Glutamatergic neuron (in vitro differentiated cells): ENCODE data around the gene LIN7A. TPM values are rescaled to one million over a fixed set of nuclear protein-coding genes. Genes with fewer than 3 reads are reported as not detected.

Source experiments
- DNase-seq: peaks from one replicate; pipeline ENCODE4 v3.0.0; 2022
- H3K27ac Mint-ChIP-seq: one replicate; pipeline ENCODE4 v1.8.0; 2020; ENCODE audit warnings: mild to moderate bottlenecking, mixed read lengths, inconsistent platforms; ENCODE audit not compliant: unreplicated experiment
- H3K27me3 Mint-ChIP-seq: one replicate; pipeline ENCODE4 v1.8.0; 2020; ENCODE audit warnings: mild to moderate bottlenecking, moderate library complexity, mixed read lengths, inconsistent platforms; ENCODE audit not compliant: unreplicated experiment
- H3K36me3 Mint-ChIP-seq: one replicate; pipeline ENCODE4 v1.8.0; 2020; ENCODE audit warnings: mild to moderate bottlenecking, mixed read lengths, inconsistent platforms; ENCODE audit not compliant: unreplicated experiment
- H3K4me1 Mint-ChIP-seq: one replicate; pipeline ENCODE4 v1.8.0; 2020; ENCODE audit warnings: mild to moderate bottlenecking, low read depth, mixed read lengths, inconsistent platforms; ENCODE audit not compliant: unreplicated experiment
- H3K4me3 Mint-ChIP-seq: one replicate; pipeline ENCODE4 v1.8.0; 2020; ENCODE audit warnings: mild to moderate bottlenecking, mixed read lengths, inconsistent platforms; ENCODE audit not compliant: unreplicated experiment
- H3K9me3 Mint-ChIP-seq: one replicate; pipeline ENCODE4 v1.8.0; 2020; ENCODE audit warnings: mild to moderate bottlenecking, moderate library complexity, mixed read lengths, inconsistent platforms; ENCODE audit not compliant: unreplicated experiment
- CTCF ChIP-seq: fragments of 200-600 bp; sonication (generic); IDR thresholded peaks from one replicate; pipeline ENCODE4 v1.5.0; 2021; ENCODE audit not compliant: partially characterized antibody, unreplicated experiment
- total RNA-seq: library from RNA; stranded (reverse); fragmentation: NEBNext Ultra II Directional; extraction: Animal tissue kit (Norgen Biotek cat#: 25700); gene quantifications from one replicate; pipeline ENCODE4 v1.2.1, GENCODE V29; 2021; ENCODE audit not compliant: unreplicated experiment

The LIN7A gene
- total RNA-seq, 1 donor from 2014 or later = 41.9 TPM

- H3K27me3 Mint-ChIP-seq = no peaks in the 10 kb centered on the region
- H3K4me1 Mint-ChIP-seq = no peaks in the 10 kb centered on the region
- H3K27ac Mint-ChIP-seq = no peak overlapping the region
- no peak overlapping the region for H3K4me3 Mint-ChIP-seq
- no peak for DNase-seq
- no peak for TF ChIP-seq CTCF
- no peaks in the 10 kb centered on the region for H3K9me3 Mint-ChIP-seq
- H3K36me3 Mint-ChIP-seq = no peaks in the 10 kb centered on the region
These were observed 79.4 kb downstream of the LIN7A start for GRCh38 chr12:80858356-80858755.

GRCh38 chr12:80857311-80857710 lies 80.4 kb downstream of the LIN7A start:
- no peaks in the 10 kb centered on the region for H3K9me3 Mint-ChIP-seq
- H3K27me3 Mint-ChIP-seq = no peaks in the 10 kb centered on the region
- no peak for TF ChIP-seq CTCF
- H3K4me3 Mint-ChIP-seq = no peak overlapping the region
- DNase-seq = no peak
- H3K27ac Mint-ChIP-seq = no peak overlapping the region
- no peaks in the 10 kb centered on the region for H3K4me1 Mint-ChIP-seq
- no peaks in the 10 kb centered on the region for H3K36me3 Mint-ChIP-seq

GRCh38 chr12:80849337-80849736 lies 88.4 kb downstream of the LIN7A start:
- Mint-ChIP-seq H3K36me3 (no peaks in the 10 kb centered on the region), H3K27me3 (no peaks in the 10 kb centered on the region), H3K4me3 (no peak overlapping the region), H3K9me3 (no peaks in the 10 kb centered on the region), H3K27ac (no peak overlapping the region), H3K4me1 (peaks cover 18% of the 10 kb centered on the region)
- TF ChIP-seq CTCF = no peak
- no peak for DNase-seq

- Mint-ChIP-seq H3K4me1 (peaks cover 18% of the 10 kb centered on the region), H3K27me3 (no peaks in the 10 kb centered on the region), H3K9me3 (no peaks in the 10 kb centered on the region), H3K4me3 (no peak overlapping the region), H3K27ac (no peak overlapping the region), H3K36me3 (no peaks in the 10 kb centered on the region)
- DNase-seq = no peak
- no peak for TF ChIP-seq CTCF
These were observed 88.9 kb downstream of the LIN7A start for GRCh38 chr12:80848858-80849257.

GRCh38 chr12:80847575-80847974 lies 90.2 kb downstream of the LIN7A start:
- Mint-ChIP-seq H3K27ac (no peak overlapping the region), H3K36me3 (no peaks in the 10 kb centered on the region), H3K27me3 (no peaks in the 10 kb centered on the region), H3K9me3 (no peaks in the 10 kb centered on the region), H3K4me1 (peaks cover 18% of the 10 kb centered on the region), H3K4me3 (no peak overlapping the region)
- TF ChIP-seq CTCF = no peak
- DNase-seq = no peak
